ENCODE results near the gene ART5.
"Not testable (repeated sequence)": the region's sequence is repeated elsewhere in the genome, so short reads cannot be mapped to it uniquely, and the experiment has no call there.

The ART5 gene

DNA sequence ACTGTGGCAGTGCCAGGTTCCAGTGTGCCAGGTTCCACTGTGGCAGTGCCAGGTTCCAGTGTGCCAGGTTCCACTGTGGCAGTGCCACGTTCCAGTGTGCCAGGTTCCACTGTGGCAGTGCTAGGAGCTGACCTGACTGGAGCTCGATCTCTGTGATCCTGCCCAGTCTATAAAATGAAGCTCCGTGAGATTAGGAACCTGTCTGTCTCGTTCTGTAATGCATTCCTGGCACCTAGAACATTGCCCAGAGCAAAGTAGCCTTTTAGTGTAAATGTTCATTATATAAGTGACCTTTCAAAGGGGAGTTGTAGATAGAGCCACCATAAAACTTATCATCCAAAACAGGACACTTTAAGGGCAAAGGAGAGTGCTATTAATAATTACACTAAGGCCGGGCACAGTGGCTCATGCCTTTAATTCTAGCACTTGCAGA lies 36.0 kb downstream of the ART5 start:
- Histone ChIP-seq H3K4me1 (ENCODE audit: insufficient read depth, low read length, severe bottlenecking) (no peaks in the 10 kb centered on the region), H3K9me2 (ENCODE audit: low read depth, low read length) (no peaks in the 10 kb centered on the region), H3K79me2 (ENCODE audit: insufficient read depth, low read length) (no peaks in the 10 kb centered on the region), H4K20me1 (ENCODE audit: insufficient read depth, low read length) (no peaks in the 10 kb centered on the region), H3K27ac (ENCODE audit: low read depth, low read length, poor library complexity, severe bottlenecking) (no peak overlapping the region), H3F3A (ENCODE audit: insufficient read depth, low read length) (no peaks in the 10 kb centered on the region), H3K27me3 (ENCODE audit: insufficient read depth, low read length) (no peaks in the 10 kb centered on the region), H3K36me3 (ENCODE audit: insufficient read depth, low read length) (no peaks in the 10 kb centered on the region), H3K4me3 (ENCODE audit: low read depth, low read length, poor library complexity, severe bottlenecking) (no peak overlapping the region), H3K9me3 (ENCODE audit: low read length) (no peaks in the 10 kb centered on the region), H2AFZ (ENCODE audit: low read length) (no peak overlapping the region), H3K4me2 (ENCODE audit: low read length) (no peak overlapping the region), H3K9ac (ENCODE audit: low read length) (no peak overlapping the region)
- TF ChIP-seq, protein P1, sequence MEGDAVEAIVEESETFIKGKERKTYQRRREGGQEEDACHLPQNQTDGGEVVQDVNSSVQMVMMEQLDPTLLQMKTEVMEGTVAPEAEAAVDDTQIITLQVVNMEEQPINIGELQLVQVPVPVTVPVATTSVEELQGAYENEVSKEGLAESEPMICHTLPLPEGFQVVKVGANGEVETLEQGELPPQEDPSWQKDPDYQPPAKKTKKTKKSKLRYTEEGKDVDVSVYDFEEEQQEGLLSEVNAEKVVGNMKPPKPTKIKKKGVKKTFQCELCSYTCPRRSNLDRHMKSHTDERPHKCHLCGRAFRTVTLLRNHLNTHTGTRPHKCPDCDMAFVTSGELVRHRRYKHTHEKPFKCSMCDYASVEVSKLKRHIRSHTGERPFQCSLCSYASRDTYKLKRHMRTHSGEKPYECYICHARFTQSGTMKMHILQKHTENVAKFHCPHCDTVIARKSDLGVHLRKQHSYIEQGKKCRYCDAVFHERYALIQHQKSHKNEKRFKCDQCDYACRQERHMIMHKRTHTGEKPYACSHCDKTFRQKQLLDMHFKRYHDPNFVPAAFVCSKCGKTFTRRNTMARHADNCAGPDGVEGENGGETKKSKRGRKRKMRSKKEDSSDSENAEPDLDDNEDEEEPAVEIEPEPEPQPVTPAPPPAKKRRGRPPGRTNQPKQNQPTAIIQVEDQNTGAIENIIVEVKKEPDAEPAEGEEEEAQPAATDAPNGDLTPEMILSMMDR (IDR thresholded peaks at IDR 0.05; ENCODE audit: low read length): no peak
- TF ChIP-seq EZH2 (IDR thresholded peaks at IDR 0.05; ENCODE audit: borderline replicate concordance, low read length): no peak

DNA sequence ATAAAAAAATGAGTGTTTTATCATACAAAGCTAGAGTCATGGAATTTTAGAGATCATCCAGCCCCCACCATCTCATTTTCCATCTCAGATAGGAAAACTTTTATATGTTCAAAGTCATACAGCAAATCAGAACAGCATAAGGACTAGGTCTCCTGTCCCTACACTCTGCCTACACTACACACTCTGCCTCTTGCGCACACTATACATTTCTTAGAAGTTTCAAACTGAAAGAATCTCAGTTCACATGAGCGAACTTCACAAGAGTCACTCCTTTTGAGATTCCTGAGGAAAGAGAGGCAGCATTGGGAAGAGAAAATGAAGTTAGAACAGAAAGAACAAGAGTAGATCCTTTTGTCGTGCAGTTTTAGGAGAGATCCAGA lies 36.5 kb downstream of the ART5 start:
- no peaks in the 10 kb centered on the region for H3K79me2 ChIP-seq (ENCODE audit: insufficient read depth, low read length)
- H3K27me3 ChIP-seq (ENCODE audit: insufficient read depth, low read length): no peaks in the 10 kb centered on the region
- H3K4me3 ChIP-seq (ENCODE audit: low read depth, low read length, poor library complexity, severe bottlenecking): no peak overlapping the region
- no peaks in the 10 kb centered on the region for H4K20me1 ChIP-seq (ENCODE audit: insufficient read depth, low read length)
- H3K9me2 ChIP-seq (ENCODE audit: low read depth, low read length): no peaks in the 10 kb centered on the region
- H3K27ac ChIP-seq (ENCODE audit: low read depth, low read length, poor library complexity, severe bottlenecking): no peak overlapping the region
- no peaks in the 10 kb centered on the region for H3F3A ChIP-seq (ENCODE audit: insufficient read depth, low read length)
- H3K9ac ChIP-seq (ENCODE audit: low read length): no peak overlapping the region
- no peak overlapping the region for H3K4me2 ChIP-seq (ENCODE audit: low read length)
- no peaks in the 10 kb centered on the region for H3K36me3 ChIP-seq (ENCODE audit: insufficient read depth, low read length)
- no peak for TF ChIP-seq EZH2 (IDR thresholded peaks at IDR 0.05; ENCODE audit: borderline replicate concordance, low read length)
- TF ChIP-seq, protein P1 (IDR thresholded peaks at IDR 0.05; ENCODE audit: low read length): no peak
- no peaks in the 10 kb centered on the region for H3K4me1 ChIP-seq (ENCODE audit: insufficient read depth, low read length, severe bottlenecking)
- H2AFZ ChIP-seq (ENCODE audit: low read length): no peak overlapping the region
- no peaks in the 10 kb centered on the region for H3K9me3 ChIP-seq (ENCODE audit: low read length)

DNA sequence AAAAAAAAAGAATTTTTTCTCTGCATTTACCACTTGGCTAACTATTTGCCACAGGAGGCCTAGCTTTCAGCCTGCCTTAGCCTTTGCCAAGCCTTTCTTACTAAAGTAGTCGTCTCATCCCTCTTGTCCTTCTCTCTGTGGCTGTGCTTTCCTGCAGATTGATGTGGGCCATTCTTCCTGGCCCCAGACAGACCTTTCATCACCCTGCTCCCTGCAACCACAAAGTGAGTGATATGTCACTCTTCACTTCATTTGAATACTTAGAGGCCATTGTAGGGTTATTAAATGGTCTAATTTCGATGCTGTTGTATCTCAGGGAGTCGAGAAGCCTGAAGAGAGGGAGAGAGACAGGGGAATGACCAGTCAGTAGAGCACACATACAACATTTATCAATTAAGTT lies 37.6 kb downstream of the ART5 start:
- TF ChIP-seq, protein P1 (IDR thresholded peaks at IDR 0.05; ENCODE audit: low read length): no peak
- TF ChIP-seq EZH2 (IDR thresholded peaks at IDR 0.05; ENCODE audit: borderline replicate concordance, low read length): no peak
- H3K27ac ChIP-seq (ENCODE audit: low read depth, low read length, poor library complexity, severe bottlenecking): no peak overlapping the region
- no peaks in the 10 kb centered on the region for H4K20me1 ChIP-seq (ENCODE audit: insufficient read depth, low read length)
- H3F3A ChIP-seq (ENCODE audit: insufficient read depth, low read length): no peaks in the 10 kb centered on the region
- no peaks in the 10 kb centered on the region for H3K36me3 ChIP-seq (ENCODE audit: insufficient read depth, low read length)
- no peak overlapping the region for H3K4me3 ChIP-seq (ENCODE audit: low read depth, low read length, poor library complexity, severe bottlenecking)
- H3K79me2 ChIP-seq (ENCODE audit: insufficient read depth, low read length): no peaks in the 10 kb centered on the region
- no peak overlapping the region for H3K4me2 ChIP-seq (ENCODE audit: low read length)
- H3K4me1 ChIP-seq (ENCODE audit: insufficient read depth, low read length, severe bottlenecking): no peaks in the 10 kb centered on the region
- H3K27me3 ChIP-seq (ENCODE audit: insufficient read depth, low read length): no peaks in the 10 kb centered on the region
- no peak overlapping the region for H2AFZ ChIP-seq (ENCODE audit: low read length)
- H3K9me2 ChIP-seq (ENCODE audit: low read depth, low read length): no peaks in the 10 kb centered on the region
- H3K9me3 ChIP-seq (ENCODE audit: low read length): no peaks in the 10 kb centered on the region
- H3K9ac ChIP-seq (ENCODE audit: low read length): no peak overlapping the region

DNA sequence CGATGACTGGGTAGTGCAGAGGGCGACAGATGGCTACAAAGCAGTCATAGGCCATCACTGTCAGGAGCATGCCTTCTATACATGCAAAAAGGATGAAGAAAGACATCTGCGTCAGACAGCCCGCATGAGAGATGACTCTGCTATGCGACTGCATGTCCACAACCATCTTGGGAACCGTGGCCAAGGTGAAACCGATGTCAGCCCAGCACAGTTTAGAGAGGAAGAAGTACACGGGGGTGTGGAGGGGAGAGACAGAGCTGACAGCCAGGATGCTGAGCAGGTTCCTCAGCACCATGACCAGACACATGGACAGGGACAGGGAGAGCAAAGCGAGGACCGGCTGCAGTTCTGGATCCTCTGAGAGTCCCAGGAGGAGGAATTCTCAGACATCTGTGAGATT lies 41.6 kb downstream of the ART5 start:
- not testable (repeated sequence) for H3K4me1 ChIP-seq (ENCODE audit: insufficient read depth, low read length, severe bottlenecking); H3K27me3 ChIP-seq (ENCODE audit: insufficient read depth, low read length); H3F3A ChIP-seq (ENCODE audit: insufficient read depth, low read length); H3K79me2 ChIP-seq (ENCODE audit: insufficient read depth, low read length); H3K9me3 ChIP-seq (ENCODE audit: low read length); H3K9ac ChIP-seq (ENCODE audit: low read length); H3K4me3 ChIP-seq (ENCODE audit: low read depth, low read length, poor library complexity, severe bottlenecking); H3K4me2 ChIP-seq (ENCODE audit: low read length); H4K20me1 ChIP-seq (ENCODE audit: insufficient read depth, low read length); H3K9me2 ChIP-seq (ENCODE audit: low read depth, low read length); H3K36me3 ChIP-seq (ENCODE audit: insufficient read depth, low read length); H2AFZ ChIP-seq (ENCODE audit: low read length); H3K27ac ChIP-seq (ENCODE audit: low read depth, low read length, poor library complexity, severe bottlenecking)

DNA sequence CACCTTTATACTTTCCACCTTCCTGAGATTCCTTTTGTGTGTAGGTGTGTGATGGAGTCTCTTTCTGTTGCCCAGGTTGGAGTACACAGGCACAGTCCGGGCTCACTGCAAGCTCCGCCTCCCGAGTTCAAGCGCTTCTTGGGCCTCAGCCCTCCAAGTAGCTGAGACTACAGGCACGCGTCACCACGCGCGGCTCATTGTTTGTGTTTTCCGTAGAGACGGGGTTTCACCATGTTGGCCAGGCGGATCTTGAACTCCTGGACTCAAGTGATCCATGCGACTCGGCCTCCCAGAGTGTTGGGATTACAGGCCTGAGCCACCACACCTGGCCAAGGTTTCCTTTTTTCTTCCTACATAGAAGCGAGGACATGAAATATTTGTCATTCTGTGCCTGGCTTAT lies 44.0 kb downstream of the ART5 start:
- H3K9me3 ChIP-seq (ENCODE audit: low read length); H3K9ac ChIP-seq (ENCODE audit: low read length); H3K27ac ChIP-seq (ENCODE audit: low read depth, low read length, poor library complexity, severe bottlenecking); H3K4me3 ChIP-seq (ENCODE audit: low read depth, low read length, poor library complexity, severe bottlenecking); H3F3A ChIP-seq (ENCODE audit: insufficient read depth, low read length); H3K4me1 ChIP-seq (ENCODE audit: insufficient read depth, low read length, severe bottlenecking); H3K79me2 ChIP-seq (ENCODE audit: insufficient read depth, low read length); H3K36me3 ChIP-seq (ENCODE audit: insufficient read depth, low read length); H2AFZ ChIP-seq (ENCODE audit: low read length); H3K4me2 ChIP-seq (ENCODE audit: low read length); H3K9me2 ChIP-seq (ENCODE audit: low read depth, low read length); H4K20me1 ChIP-seq (ENCODE audit: insufficient read depth, low read length); H3K27me3 ChIP-seq (ENCODE audit: insufficient read depth, low read length): not testable (repeated sequence)

DNA sequence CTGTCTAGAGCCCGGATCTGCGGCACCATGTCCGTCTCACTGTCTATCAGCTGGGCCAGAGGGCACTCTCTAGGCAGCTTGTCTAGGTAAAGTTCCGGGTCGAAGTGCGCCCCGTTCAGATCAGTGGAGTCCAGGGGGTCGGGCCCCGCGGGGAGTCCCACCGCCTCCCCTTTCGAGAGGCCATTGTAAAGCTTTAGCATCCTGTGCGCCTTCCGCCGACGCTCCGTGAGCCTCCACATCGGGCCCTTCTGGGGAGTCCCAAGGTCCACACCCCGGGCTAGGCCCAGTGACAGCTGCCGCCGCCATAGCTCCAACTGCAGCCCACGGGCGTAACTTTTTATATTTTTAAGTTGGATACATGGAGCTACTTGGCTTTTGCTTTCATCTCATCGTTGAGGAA lies 50.5 kb downstream of the ART5 start:
- H3K4me3 ChIP-seq (ENCODE audit: low read depth, low read length, poor library complexity, severe bottlenecking); H3K9me3 ChIP-seq (ENCODE audit: low read length); H3F3A ChIP-seq (ENCODE audit: insufficient read depth, low read length); H3K27ac ChIP-seq (ENCODE audit: low read depth, low read length, poor library complexity, severe bottlenecking); H2AFZ ChIP-seq (ENCODE audit: low read length); H3K4me1 ChIP-seq (ENCODE audit: insufficient read depth, low read length, severe bottlenecking); H3K9me2 ChIP-seq (ENCODE audit: low read depth, low read length); H3K27me3 ChIP-seq (ENCODE audit: insufficient read depth, low read length); H4K20me1 ChIP-seq (ENCODE audit: insufficient read depth, low read length); H3K4me2 ChIP-seq (ENCODE audit: low read length); H3K36me3 ChIP-seq (ENCODE audit: insufficient read depth, low read length); H3K79me2 ChIP-seq (ENCODE audit: insufficient read depth, low read length); H3K9ac ChIP-seq (ENCODE audit: low read length): not testable (repeated sequence)
